ENCODE measurements around the gene PAPOLA. TPM values are rescaled to one million over a fixed set of nuclear protein-coding genes. Genes with fewer than 3 reads are reported as not detected.

The PAPOLA gene
- total RNA-seq (2014; rRNA removed; shearing (Covaris generic)) = 38.8 and 45.0 TPM in 2 replicates

GRCh38 chr14:96501740-96502620 lies at the start of gene PAPOLA:
PAPOLA (plus strand) TSS chr14:96502382; CDS start chr14:96502593, 211 bp downstream.

Other genes starting within 250 kb of the PAPOLA start
- gene BDKRB1, start 246.2 kb upstream of the PAPOLA start, total RNA-seq (2014; rRNA removed; shearing (Covaris generic)) = not detected in 2 replicates
- 7.7 and 10.4 TPM in 2 replicates for gene ATG2B, start 139.0 kb upstream of the PAPOLA start, total RNA-seq (2014; rRNA removed; shearing (Covaris generic))
- gene GSKIP, start 138.9 kb upstream of the PAPOLA start, total RNA-seq (2014; rRNA removed; shearing (Covaris generic)) = 8.9 and 12.6 TPM in 2 replicates
- 0.38 and 0.69 TPM in 2 replicates for gene AK7, start 110.3 kb upstream of the PAPOLA start, total RNA-seq (2014; rRNA removed; shearing (Covaris generic))

All from A375 (cell line).